NB4 (cell line): ENCODE measurements around the gene EVI5.

Experiments used
- CTCF ChIP-seq: IDR thresholded peaks from one replicate; pipeline ENCODE4 v1.5.1; 2012; ENCODE audit warnings: low read depth, low read length
- MAX ChIP-seq: IDR thresholded peaks from 2 replicates; pipeline ENCODE4 v1.6.1; 2011; ENCODE audit warnings: low read depth, low read length

GRCh38 chr1:92797961-92798360 is 13.1 kb upstream of the EVI5 start:
- no peak for TF ChIP-seq CTCF
- TF ChIP-seq MAX: no peak
